ENCODE data around the gene AUTS2. TPM values are rescaled to one million over a fixed set of nuclear protein-coding genes. Genes with fewer than 3 reads are reported as not detected.

The AUTS2 gene
- total RNA-seq, 2 experiments from 2014 or later = 4.0 to 4.7 TPM

DNA sequence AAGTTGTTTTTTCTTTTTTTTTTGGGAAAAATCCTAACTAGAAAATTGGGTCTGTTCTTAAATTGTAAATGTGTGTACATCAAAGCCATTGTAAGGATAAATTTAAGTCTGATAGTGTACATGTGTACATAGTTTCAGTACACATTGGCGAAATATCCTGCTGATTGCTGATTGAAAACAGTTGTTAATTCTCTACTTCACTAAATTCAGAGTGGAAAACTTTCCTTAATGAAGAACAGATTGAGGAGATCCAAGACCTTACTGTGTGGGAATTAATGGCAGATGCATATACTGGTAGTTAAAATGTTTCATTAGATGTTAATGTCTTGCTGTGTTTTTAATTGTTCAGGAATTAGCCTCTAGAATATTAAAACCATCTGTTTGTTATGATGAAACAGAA is 506.0 kb downstream of the AUTS2 start:
- CTCF ChIA-PET = interaction anchor here (0.5 to 0.6 kb wide), 2 partner anchors 381 to 594 kb away, joined by 3 to 5 read pairs; no protein-coding TSS in a partner anchor
- POLR2A ChIA-PET = interaction anchor here (0.7 kb wide), 1 partner anchor 278 kb away, joined by 3 read pairs; no protein-coding TSS in a partner anchor
- Mint-ChIP-seq H3K27ac (no peak overlapping the region), H3K4me3 (no peak overlapping the region), H3K27me3 (no peaks in the 10 kb centered on the region), H3K9me3 (no peaks in the 10 kb centered on the region), H3K4me1 (ENCODE audit: low read depth) (no peaks in the 10 kb centered on the region), H3K36me3 (no peaks in the 10 kb centered on the region)
- intact Hi-C loops (cut with micrococcal nuclease) = no loop called here
- no peak for DNase-seq

DNA sequence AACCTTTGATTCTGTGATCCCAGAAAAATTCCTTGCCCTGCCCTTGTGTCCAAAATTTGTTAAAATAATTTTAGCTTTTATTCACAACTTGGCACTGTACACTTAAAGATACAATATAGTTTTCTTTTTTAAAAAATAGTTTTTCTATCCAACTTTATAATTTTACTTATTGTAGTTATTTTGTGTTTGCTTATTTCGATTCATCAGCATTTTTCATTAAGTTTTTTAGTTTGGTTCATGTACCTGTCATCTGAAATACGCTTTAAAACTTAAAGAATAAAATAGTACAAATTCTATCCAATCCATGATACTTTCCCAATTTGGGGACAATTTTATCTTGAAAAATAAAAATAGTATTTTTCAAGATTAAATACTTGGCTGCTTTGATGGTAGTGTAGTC is 514.8 kb downstream of the AUTS2 start:
- H3K36me3 Mint-ChIP-seq = no peaks in the 10 kb centered on the region
- ChIA-PET POLR2A (no interaction called here), CTCF (no interaction called here)
- H3K4me3 Mint-ChIP-seq = no peak overlapping the region
- intact Hi-C loops (cut with micrococcal nuclease) = no loop called here
- H3K4me1 Mint-ChIP-seq (ENCODE audit: low read depth) = no peaks in the 10 kb centered on the region
- no peak overlapping the region for H3K27ac Mint-ChIP-seq
- no peak for DNase-seq
- H3K9me3 Mint-ChIP-seq = no peaks in the 10 kb centered on the region
- no peaks in the 10 kb centered on the region for H3K27me3 Mint-ChIP-seq

DNA sequence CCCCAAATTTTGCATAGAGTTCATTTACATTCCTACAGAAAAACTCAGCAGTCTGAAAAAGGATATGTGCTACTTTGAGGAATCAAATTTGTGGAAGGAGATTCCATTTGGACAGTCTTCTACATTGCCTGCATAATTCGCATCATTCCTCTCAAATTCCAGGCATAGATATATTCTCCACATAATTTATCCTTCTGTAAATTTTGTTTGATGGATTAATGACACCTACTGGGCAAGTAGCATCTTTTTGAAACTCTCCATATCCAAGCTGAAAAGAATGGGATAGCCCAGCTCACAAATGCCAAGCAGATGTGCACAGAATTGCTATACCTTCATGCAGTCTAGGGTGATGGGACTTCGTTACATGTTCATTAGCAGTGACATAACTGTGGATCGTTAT is 515.3 kb downstream of the AUTS2 start:
- Mint-ChIP-seq H3K4me1 (ENCODE audit: low read depth) (no peaks in the 10 kb centered on the region), H3K36me3 (no peaks in the 10 kb centered on the region), H3K9me3 (no peaks in the 10 kb centered on the region), H3K27me3 (no peaks in the 10 kb centered on the region), H3K27ac (no peak overlapping the region), H3K4me3 (no peak overlapping the region)
- intact Hi-C loops (cut with micrococcal nuclease) = no loop called here
- ChIA-PET POLR2A (no interaction called here), CTCF (no interaction called here)
- no peak for DNase-seq

DNA sequence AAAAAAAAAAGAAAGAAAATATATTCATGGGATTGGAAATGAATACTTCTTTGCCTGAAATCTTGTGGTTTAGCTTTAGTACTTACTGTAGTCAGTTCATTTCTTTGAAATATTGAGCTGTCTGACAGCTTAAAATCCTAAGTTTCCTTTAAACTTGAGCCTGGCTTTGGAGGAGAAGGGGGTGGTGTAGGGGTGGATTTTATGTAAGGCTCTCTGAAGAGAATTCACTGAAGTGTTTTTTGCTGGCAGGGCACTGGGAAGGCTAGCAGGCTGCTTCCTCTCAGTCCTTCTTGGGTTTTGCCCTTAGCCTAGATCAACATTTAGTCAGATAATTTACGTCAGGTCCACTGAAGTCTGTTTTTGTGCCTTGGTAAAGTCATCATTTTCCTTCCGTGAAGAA is 516.5 kb downstream of the AUTS2 start:
- Mint-ChIP-seq H3K27ac (no peak overlapping the region), H3K27me3 (no peaks in the 10 kb centered on the region), H3K36me3 (no peaks in the 10 kb centered on the region), H3K4me1 (ENCODE audit: low read depth) (no peaks in the 10 kb centered on the region), H3K4me3 (no peak overlapping the region), H3K9me3 (no peaks in the 10 kb centered on the region)
- intact Hi-C loops (cut with micrococcal nuclease) = no loop called here
- CTCF ChIA-PET = interaction anchor here (0.6 kb wide), 1 partner anchor 42 kb away, joined by 3 read pairs; no protein-coding TSS in a partner anchor
- no peak for DNase-seq
- POLR2A ChIA-PET = no interaction called here

DNA sequence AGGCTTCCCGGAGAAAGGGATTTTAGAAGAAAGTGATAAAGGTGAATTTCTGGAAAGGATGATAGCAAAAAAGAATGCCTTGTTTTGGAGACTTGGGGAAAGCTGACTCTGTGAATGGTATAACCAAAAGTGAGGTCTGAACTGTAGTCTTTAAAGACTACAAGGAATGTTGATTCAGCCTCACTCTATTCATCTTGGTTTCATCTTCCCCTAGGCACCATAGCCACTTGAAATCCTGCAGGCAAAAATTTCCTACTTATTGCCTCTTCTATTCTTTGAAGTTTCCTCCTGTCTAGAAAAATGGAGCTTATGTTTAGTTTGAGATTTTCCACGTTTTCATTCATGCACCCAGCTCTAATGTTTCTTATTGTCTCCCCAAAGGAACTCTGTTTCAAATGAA is 518.0 kb downstream of the AUTS2 start:
- ChIA-PET POLR2A (no interaction called here), CTCF (no interaction called here)
- H3K4me1 Mint-ChIP-seq (ENCODE audit: low read depth) = no peaks in the 10 kb centered on the region
- peaks cover 2% of the 10 kb centered on the region for H3K36me3 Mint-ChIP-seq
- no peak overlapping the region for H3K4me3 Mint-ChIP-seq
- H3K9me3 Mint-ChIP-seq = peaks cover 10% of the 10 kb centered on the region
- intact Hi-C loops (cut with micrococcal nuclease) = no loop called here
- H3K27ac Mint-ChIP-seq = no peak overlapping the region
- DNase-seq = no peak
- H3K27me3 Mint-ChIP-seq = no peaks in the 10 kb centered on the region

DNA sequence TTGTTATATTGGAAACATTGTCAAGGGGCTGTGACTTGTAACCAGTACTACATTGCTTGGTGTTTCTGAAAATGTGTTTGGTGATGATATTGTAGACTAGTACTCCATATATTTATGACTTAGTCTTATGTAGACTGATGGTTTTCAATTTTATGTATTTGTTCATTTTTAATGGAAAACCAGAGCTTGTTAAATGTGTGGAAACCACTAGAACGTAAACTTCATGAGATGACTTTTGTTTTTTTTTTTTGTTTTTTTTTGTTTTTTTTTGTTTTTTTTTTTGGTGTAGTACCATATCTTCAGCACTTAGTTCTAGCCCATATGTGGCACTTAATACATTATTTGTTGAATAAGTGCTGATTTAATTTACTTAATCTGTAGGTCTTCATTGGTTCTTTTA is 518.6 kb downstream of the AUTS2 start:
- POLR2A ChIA-PET = no interaction called here
- Mint-ChIP-seq H3K27ac (no peak overlapping the region), H3K4me3 (no peak overlapping the region), H3K4me1 (ENCODE audit: low read depth) (no peaks in the 10 kb centered on the region), H3K36me3 (peaks cover 2% of the 10 kb centered on the region), H3K27me3 (no peaks in the 10 kb centered on the region), H3K9me3 (peaks cover 16% of the 10 kb centered on the region)
- no peak for DNase-seq
- CTCF ChIA-PET = no interaction called here
- intact Hi-C loops (cut with micrococcal nuclease) = no loop called here

DNA sequence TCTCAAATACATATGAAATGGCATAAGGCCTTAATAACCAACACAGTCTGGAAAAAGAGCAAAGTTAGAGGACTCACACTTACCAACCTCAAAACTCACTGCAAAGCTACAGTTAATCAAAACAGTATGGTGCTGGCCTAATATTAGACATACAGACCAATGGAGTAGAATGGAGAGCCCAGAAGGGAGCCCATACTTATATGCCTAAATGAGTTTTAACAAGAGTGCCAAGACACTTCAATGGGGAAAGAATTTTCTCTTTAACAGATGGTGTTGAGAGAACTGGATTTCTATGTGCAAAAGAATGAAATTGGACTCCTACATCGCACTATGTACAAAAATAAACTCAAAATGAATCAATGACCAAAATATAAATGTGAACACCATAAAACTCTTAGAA is 522.6 kb downstream of the AUTS2 start:
- DNase-seq = no peak
- peaks cover 2% of the 10 kb centered on the region for H3K36me3 Mint-ChIP-seq
- no peaks in the 10 kb centered on the region for H3K27me3 Mint-ChIP-seq
- intact Hi-C loops (cut with micrococcal nuclease) = no loop called here
- CTCF ChIA-PET = no interaction called here
- no peak overlapping the region for H3K4me3 Mint-ChIP-seq
- POLR2A ChIA-PET = no interaction called here
- no peaks in the 10 kb centered on the region for H3K4me1 Mint-ChIP-seq (ENCODE audit: low read depth)
- H3K9me3 Mint-ChIP-seq = peaks cover 48% of the 10 kb centered on the region
- H3K27ac Mint-ChIP-seq = no peak overlapping the region

DNA sequence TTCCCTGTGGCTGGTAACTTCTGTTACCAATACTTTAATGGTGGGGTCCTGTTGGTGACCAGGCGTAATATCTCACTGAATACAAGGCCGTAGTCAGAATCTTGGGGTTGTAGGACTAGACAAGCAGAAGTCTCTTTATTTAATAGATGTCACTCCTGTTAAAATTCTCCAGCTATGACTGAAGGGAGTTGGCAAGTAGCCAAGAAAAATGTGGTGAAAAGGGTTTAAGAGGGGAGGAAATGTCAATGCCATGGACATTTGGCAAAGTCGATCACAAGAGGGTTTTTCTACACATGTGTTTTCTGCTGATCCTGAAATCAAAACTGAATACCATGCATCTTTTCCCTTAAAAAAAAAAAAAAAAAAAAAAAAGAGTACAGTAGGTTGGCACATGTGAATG is 533.5 kb downstream of the AUTS2 start:
- peaks cover 2% of the 10 kb centered on the region for H3K9me3 Mint-ChIP-seq
- ChIA-PET POLR2A (no interaction called here), CTCF (no interaction called here)
- intact Hi-C loops (cut with micrococcal nuclease) = no loop called here
- no peaks in the 10 kb centered on the region for H3K27me3 Mint-ChIP-seq
- no peak overlapping the region for H3K4me3 Mint-ChIP-seq
- H3K4me1 Mint-ChIP-seq (ENCODE audit: low read depth) = no peaks in the 10 kb centered on the region
- H3K36me3 Mint-ChIP-seq = no peaks in the 10 kb centered on the region
- H3K27ac Mint-ChIP-seq = no peak overlapping the region
- DNase-seq = no peak

DNA sequence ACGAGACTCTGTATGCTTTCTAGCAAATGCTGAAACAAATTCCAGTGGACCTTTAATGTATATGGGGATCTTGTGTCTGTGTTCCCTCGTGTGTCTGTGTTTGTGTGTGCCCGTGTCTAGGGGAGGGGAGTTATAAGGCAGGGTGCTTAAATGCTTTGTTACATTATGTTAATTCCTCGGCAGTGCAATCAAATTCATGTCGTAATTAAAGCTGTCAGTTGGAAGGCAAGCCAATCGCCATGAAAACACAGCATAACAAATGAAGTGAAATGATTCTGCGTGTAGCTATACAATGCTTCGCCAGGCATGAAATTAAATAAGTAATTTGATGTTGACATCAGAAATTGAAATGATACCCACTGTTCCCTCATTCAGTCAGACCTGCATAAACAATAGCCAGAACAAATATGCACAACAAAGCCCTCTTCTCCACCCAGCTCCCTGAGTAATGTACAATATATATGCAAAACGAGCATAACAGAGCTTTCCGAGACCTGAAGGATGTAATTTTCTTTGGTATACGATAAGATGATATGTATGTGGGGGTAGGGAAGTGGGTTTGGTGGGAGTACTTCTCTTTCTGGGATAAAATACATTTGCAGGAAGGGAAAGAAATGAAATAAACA is 534.1 kb downstream of the AUTS2 start:
- no peak for DNase-seq
- Mint-ChIP-seq H3K36me3 (no peaks in the 10 kb centered on the region), H3K27ac (no peak overlapping the region), H3K9me3 (peaks cover 2% of the 10 kb centered on the region), H3K4me1 (ENCODE audit: low read depth) (no peaks in the 10 kb centered on the region), H3K4me3 (no peak overlapping the region), H3K27me3 (no peaks in the 10 kb centered on the region)
- intact Hi-C loops (cut with micrococcal nuclease) = no loop called here
- ChIA-PET POLR2A (no interaction called here), CTCF (no interaction called here)

DNA sequence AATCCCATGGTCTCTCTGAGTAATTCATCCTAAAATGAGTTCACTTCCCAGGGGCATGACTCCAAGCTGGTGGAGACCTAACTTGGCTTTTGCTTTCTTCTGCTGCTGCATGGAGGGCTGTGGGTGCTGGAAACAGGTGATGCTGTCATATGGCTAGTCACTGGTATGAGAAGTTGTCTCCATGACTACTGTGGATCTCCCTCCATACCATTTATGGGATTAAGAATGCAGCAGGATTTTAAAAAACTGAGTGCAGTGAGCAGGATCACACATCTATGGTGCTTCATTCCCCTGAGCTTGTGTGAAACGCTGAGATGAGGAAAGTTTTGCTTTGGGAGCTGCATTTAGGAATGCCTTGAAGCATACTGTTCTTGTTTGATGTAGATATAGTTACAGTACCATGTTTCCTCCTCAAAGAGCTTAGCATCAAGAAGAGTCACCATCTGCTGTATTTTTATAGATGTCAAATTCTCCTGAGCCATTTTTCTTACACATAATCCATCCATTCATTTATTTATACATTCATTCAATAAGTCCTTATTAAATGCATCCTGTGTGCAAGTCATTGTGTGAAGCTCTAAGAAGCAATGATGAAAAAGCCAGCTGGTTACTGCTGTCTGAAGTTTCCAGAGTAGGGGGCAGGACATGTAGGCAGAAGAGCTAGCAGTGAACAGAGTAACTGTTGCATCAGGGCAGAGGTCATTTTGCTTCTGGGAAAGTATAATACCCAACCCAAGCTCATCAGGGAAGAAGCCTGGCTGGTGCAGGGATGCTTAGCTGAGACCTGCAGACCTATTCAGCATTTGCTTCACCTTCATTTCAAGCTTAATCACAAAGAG is 534.8 kb downstream of the AUTS2 start:
- no peak overlapping the region for H3K27ac Mint-ChIP-seq
- intact Hi-C loops (cut with micrococcal nuclease) = no loop called here
- ChIA-PET POLR2A (no interaction called here), CTCF (no interaction called here)
- no peaks in the 10 kb centered on the region for H3K4me1 Mint-ChIP-seq (ENCODE audit: low read depth)
- H3K27me3 Mint-ChIP-seq = no peaks in the 10 kb centered on the region
- no peak overlapping the region for H3K4me3 Mint-ChIP-seq
- H3K9me3 Mint-ChIP-seq = peaks cover under 1% of the 10 kb centered on the region
- DNase-seq = no peak
- no peaks in the 10 kb centered on the region for H3K36me3 Mint-ChIP-seq

DNA sequence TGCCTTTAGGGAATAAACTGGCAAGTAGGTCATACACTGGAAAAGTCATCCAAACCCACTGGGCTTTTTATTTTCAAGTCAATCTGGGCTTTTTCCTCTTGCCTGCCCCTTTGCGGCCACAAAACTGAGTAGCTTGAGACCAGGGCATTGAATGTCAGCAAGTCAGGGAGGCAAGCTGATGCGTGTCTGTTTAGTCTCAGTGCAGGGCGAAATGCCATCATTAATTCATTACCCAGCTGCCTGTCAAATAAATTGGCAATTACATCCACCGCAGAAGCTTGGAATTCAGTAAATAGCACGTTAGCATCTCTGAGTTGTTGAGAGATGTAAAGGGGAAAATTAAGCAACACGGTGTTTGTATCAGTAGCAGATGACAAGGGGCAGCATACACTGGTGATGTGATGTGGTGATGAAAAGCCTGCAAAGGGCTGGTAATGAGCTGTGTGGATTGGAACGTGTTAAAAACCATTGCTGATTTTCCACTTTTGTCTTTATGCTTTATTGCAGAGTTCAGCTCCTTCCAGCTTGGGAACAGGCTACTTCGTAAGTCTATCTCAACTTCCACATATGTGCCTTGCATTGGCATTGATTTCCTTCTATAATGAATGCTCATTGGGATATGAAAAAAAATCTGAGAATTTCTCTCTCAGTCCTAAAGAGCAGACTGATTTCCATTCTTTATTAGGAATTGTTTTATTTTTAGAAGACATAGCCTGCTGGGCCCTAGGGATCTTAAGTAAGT is 535.9 kb downstream of the AUTS2 start:
- Mint-ChIP-seq H3K27ac (no peak overlapping the region), H3K9me3 (no peaks in the 10 kb centered on the region), H3K4me1 (ENCODE audit: low read depth) (no peaks in the 10 kb centered on the region), H3K4me3 (no peak overlapping the region), H3K36me3 (no peaks in the 10 kb centered on the region), H3K27me3 (no peaks in the 10 kb centered on the region)
- DNase-seq = no peak
- intact Hi-C loops (cut with micrococcal nuclease) = no loop called here
- POLR2A ChIA-PET = no interaction called here
- CTCF ChIA-PET = no interaction called here

DNA sequence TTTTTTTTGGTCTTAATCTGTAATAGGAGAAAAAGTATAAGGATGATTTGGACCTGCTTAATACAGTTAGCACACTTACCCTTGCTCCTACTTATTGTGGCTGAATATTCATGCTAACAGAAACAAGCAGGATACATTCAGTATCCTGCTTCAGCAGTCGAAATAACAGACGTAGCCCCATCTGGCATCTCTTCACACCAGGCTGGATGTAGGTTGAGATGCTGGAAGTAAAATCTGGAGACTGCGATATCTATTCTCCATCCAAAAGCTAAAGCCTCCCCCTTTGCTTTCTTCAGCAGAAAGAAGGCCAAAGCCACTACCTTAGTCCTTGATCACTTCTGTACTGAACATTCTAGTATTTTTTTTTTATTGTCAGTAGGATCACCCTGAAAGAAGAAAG is 537.4 kb downstream of the AUTS2 start:
- CTCF ChIA-PET = no interaction called here
- H3K36me3 Mint-ChIP-seq = no peaks in the 10 kb centered on the region

More for the DNA sequence above, 537.4 kb downstream of the AUTS2 start:
- H3K4me3 Mint-ChIP-seq = no peak overlapping the region
- intact Hi-C loops (cut with micrococcal nuclease) = no loop called here
- H3K9me3 Mint-ChIP-seq = no peaks in the 10 kb centered on the region
- no peak for DNase-seq
- no peaks in the 10 kb centered on the region for H3K27me3 Mint-ChIP-seq
- no peak overlapping the region for H3K27ac Mint-ChIP-seq
- POLR2A ChIA-PET = no interaction called here
- H3K4me1 Mint-ChIP-seq (ENCODE audit: low read depth) = no peaks in the 10 kb centered on the region
